Uterus (tissue), 2 donors: ENCODE measurements around the gene SLC16A2.

Experiments used
- CTCF ChIP-seq, 4 experiments: fragments of 200-600 bp in 2 of 4; fragments of 450-650 bp in 2 of 4; sonication (generic) in 2 of 4; IDR thresholded peaks; one replicate each; pipeline ENCODE4 v1.5.1; 2016 to 2019; ENCODE audit warnings: antibody characterized with exemption in 4 of 4, mild to moderate bottlenecking in 2 of 4, moderate library complexity in 1 of 4
- POLR2A ChIP-seq, 2 donors: fragments of 450-650 bp; IDR thresholded peaks; one replicate each; pipeline ENCODE4 v1.6.1; 2016; ENCODE audit warnings: antibody characterized with exemption in 2 of 2, mild to moderate bottlenecking in 1 of 2, moderate library complexity in 1 of 2

GRCh38 chrX:74458736-74459135 is 37.4 kb downstream of the SLC16A2 start:
- TF ChIP-seq CTCF (IDR thresholded peaks at IDR 0.05) (no peak), POLR2A (IDR thresholded peaks at IDR 0.05) (no peak)
